GM19238 (cell line): ENCODE data around the gene CYP3A4.
"Not testable (repeated sequence)": the region's sequence is repeated elsewhere in the genome, so short reads cannot be mapped to it uniquely, and the experiment has no call there.

Experiments
- DNase-seq: peaks from one replicate; pipeline ENCODE4 v3.0.0; 2011; ENCODE audit warnings: low spot score; ENCODE audit not compliant: insufficient read length

Gene CYP3A4

DNA sequence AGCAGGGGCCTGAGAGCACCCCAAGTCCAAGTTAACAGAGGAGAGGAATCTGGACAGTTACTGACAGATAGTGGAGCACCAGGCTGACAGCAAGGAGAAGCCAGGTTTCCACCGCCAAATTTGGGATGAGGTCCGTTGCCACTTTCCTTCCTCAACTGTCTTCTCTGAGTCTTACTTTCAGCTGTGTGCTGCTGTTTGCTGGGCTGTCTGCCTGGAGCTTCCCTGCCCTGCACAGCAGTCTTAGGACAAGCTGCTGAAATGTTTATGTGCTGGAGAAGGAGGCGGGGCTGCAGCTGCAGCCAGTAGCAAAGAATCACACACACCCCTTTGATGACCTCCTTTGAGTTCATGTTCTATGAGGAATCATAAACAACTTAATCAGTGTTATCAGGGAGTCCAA, 31.6 kb downstream of the CYP3A4 start:
- no peak for DNase-seq

DNA sequence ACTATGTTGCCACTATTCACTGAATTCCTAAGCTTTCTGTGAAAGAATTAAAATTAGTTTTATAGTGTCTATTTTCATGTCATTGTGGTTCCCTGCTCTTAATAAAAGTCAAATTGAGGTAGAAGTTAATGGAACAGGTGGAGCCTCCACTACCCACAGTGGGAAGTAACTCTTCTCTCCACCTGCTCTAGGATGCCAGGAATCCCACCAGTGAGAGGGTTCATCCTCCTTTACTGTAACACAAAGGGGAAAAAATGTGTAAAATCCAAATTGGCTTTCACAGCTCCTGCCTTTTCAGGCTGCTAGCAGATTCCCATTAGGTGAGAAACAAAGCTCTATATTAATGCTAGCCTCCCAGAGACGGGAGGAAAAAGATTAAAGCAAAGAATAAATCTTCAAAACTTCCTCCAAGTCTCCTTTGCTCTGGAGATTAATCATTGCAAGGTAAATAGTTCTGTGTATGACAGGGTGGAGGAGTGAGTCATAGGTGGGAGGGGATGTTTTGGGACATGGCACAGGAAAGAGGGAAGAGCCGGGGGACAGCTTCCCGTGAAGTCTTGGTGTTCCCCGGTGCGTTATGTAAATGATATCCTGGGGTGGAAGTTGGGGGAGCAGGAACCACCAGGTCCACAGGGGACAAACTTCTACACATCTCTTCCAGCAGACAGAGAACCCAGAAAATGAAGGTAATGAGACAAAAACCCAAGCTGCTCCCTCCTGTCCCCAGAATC, 32.5 kb downstream of the CYP3A4 start:
- DNase-seq = not testable (repeated sequence)

DNA sequence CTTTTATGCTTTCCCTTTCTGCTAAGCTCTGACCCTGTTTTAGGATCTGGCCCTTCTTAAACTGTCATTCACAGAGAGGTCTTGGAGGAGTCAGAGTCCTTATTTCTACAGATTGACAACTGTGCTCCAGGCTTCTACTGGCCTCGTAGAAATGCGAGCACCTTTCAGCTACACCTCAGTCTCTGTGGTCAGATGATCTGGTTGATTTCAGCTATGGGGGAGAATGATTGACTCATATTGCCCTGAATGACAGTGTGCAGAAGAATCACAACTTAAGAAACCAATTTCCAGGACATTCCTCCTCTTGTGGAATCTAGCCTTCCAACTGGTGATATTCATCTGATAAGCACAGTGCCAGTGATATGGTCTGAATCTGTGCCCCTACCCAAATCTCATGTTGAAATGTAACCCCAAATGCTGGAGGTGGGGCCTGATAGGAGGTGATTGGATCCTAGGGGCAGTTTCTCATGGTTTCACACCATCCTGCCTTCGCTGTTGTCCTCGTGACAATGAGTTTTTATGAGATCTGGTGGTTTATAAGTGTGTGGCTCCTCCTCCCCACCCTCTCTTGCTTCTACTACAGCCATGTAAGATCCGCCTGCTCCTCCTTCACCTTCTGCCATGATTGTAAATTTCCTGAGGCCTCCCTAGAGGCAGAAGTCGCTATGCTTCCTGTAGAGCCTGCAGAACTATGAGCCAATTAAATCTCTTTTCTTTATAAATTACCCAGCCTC, 35.0 kb downstream of the CYP3A4 start:
- DNase-seq = no peak

DNA sequence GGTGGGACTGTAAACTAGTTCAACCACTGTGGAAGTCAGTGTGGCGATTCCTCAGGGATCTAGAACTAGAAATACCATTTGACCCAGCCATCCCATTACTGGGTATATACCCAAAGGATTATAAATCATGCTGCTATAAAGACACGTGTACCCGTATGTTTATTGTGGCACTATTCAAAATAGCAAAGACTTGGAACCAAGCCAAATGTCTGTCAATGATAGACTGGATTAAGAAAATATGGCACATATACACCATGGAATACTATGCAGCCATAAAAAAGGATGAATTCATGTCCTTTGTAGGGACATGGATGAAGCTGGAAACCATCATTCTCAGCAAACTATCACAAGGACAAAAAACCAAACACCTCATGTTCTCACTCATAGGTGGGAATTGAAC, 37.1 kb downstream of the CYP3A4 start:
- not testable (repeated sequence) for DNase-seq

GRCh38 chr7:99745395-99745794, 38.6 kb downstream of the CYP3A4 start:
- not testable (repeated sequence) for DNase-seq

DNA sequence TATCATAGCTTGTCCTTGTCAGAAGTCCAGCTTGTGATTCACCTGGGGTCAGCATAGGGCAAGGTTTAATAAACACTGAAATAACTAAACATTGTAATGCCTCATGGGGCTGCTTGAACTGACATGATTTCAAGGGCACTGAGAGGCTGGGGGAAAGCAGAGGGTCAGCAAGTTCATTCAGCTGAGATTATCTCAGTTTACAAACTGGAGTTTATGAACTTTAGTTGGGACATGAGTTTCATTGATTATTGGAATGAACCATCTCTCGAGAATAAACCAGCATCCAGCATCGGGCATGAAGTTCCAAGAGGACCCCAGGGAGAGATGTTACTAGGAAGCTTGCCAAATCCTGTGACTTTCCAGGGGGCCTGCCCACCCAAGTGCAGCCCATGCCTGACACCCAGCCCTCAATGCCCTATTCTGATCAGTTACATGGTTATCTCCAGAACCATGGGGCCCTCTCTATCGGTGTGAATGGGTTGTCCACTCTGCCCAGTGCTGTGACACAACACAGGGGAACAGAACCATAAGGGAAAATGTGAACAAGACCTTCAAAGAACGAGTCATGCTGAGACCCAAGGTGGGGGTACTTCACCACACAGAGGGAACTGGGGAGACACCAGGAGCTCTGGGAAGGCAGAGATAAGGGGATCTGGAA, 41.1 kb downstream of the CYP3A4 start:
- no peak for DNase-seq

DNA sequence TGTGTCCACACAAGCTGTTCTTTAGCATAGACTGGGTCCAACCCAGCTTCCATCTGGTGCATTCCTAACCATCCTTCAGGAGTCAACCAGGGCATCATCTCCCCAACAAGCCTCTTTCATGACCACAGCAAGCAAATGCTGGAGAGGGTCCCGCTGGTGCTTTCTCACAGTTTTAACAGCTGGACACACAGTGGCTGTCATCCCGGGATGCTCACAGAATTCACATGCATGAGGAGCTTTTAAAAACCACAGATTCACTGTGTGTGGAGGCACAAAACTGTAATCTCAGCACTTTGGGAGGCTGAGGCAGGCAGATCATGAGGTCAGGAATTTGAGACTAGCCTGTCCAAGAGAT, 42.6 kb downstream of the CYP3A4 start:
- no peak for DNase-seq

DNA sequence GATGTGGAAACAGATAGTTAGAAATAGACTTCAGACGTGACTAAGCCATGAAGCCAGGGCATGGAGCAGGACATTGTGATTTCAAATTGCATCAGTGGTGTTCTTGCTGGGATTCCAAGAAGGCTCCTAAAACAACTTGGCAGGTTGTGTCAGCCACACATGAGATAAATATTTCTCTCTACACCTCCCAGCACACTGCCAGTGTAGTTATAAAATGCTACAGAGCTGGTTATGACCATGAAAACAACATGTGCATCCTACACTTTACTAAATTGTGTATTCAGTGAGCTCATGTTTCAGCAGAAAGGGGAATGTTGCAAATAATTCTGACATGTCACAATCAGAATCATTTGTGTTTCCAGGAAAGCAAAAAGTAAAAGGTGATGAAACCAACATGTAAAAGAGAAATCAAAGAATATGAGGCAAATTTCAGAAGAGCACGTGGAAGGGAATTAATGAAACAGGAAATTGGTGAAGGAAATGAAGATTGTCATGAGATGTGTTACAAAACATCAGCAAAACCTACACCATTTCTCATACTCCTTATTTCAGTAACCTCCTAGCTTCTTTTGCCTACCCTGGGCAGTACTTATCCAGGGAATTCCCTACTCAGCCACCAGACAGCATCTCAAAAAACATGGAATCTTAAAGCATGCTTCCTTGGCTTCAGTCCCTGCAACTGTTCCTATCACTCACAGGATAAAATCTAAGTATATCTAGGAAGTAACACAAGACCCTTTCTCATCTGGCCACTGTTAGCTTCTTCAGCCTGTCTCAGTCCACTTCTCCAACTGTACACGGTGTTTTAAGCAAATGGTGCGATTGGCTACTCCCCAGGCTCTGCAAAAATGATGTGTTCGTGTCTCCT, 43.2 kb downstream of the CYP3A4 start:
- no peak for DNase-seq

DNA sequence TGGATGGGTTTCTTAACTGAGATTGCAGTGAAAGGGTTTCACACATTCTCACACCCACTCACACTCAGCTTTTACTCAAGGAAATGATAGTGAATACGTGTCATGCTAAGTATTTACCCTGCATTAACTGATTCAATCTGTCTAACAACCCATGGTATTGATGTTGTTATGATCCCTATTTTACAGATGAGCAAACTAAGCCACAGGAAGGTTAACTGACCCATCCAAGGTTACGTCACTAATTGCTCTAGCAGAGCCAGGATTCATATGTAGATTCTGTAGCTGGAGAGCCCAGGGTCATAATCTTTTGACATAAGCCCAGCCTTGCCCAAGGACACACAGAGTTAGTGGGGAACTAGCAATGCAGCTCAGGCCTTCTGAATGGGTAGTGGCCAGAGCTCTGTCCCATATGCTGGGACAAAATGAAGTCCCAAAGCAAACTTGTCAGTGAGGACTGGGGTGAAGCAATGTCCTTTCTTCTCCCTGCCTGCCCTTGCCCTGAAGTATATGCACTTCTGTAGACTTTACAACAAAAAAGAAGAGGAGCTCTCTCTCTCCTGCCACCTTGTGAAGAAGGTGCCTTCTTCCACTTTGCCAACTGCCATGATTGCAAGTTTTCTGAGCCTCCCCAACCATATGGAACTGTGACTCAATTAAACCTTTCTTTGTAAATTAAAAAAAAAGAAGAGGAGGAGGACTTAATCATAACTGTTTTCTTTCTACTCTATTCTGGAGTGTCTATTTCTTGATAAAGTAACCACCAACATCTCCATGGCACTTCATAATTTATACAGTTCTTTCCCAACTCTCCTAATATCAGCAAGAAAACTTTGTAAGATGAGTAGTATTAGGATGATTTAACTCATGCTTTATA, 44.0 kb downstream of the CYP3A4 start:
- DNase-seq = no peak

DNA sequence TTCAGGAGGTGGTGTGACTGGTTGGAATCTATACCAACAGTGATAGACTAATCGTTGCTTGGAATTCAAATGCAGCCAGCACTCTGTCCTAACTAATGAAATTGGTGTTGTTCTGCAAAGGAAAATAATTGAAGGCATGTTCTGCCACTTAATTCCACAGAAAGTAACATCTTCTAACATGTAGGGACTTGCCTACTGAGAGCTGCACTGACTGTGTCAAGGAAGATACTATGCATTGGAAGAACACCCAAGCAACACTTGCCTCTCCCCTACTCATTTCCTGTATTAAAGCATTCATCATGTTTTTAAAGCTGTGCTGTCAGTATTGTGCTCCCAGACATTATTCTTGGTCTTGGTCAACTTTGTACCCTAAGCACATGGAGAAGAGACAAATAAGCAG, 46.3 kb downstream of the CYP3A4 start:
- DNase-seq = no peak

DNA sequence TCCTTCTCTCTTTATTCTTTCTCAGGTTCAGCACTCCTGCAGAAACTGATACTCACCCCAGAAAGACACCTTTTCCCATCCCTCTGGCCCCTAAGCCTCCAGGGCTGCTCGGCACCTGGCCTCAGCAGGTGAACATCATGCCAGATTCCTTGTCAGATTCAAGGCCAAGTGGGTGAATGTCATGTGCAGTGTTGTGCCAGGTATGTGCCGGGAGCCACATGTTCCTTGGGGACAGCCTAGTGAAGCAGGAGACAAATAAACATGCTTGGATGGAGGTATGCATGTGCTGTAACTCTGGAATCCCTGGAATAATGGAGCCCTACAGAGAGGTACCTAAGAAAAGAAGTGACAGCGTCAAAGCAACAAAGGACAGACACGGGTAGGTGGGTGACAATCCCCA, 47.3 kb downstream of the CYP3A4 start:
- DNase-seq = not testable (repeated sequence)

- no peak for DNase-seq
These were observed 49.0 kb downstream of the CYP3A4 start, which contains the start of gene CYP3A7 for GRCh38 chr7:99734987-99735386. TSS of gene CYP3A7 (minus strand) at chr7:99735196. CDS start at chr7:99735093, 103 bp downstream.

DNA sequence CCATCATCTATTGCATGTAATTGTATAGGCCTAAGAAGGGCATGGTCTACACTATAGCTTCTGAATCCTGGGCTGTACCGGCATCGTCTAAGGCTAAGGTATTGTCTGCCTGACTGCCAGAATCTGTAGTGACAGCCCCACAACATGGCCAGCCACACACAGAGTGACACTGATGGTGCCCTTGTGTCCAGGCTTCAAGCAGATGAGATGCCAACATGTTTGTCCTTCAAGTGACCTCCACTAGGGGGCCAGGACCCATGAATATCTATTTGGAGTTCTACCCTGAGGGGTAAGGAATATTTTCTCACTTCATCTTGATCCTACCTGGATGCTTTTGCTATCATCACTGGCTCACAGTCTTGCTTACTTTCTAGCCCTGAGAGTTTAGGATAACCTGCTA, 50.5 kb downstream of the CYP3A4 start:
- DNase-seq = no peak

- no peak for DNase-seq
These were observed 51.0 kb downstream of the CYP3A4 start for GRCh38 chr7:99733003-99733402.

DNA sequence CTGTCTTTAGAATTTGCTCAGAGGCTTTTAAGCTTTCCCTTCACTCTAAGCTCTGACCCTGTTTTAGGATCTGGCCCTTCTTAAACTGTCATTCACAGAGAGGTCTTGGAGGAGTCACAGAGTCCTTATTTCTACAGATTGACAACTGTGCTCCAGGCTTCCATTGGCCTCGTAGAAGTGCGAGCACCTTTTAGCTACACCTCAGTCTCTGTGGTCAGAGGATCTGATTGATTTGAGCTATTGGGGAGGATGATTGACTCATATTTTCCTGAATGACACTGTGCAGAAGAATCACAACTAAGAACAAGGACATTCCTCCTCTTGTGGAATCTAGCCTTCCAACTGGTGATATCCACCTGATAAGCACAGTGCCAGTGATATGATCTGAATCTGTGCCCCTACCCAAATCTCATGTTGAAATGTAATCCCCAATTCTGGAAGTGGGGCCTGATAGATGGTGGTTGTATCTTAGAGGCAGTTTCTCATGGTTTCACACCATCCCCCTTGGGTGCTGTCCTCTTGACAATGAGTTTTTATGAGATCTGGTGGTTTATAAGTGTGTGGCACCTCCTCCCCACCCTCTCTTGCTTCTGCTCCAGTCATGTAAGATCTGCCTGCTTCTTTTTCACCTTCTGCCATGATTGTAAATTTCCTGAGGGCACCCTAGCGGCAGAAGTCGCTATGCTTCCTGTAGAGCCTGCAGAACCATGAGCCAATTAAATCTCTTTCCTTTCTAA, 52.2 kb downstream of the CYP3A4 start:
- DNase-seq = no peak

DNA sequence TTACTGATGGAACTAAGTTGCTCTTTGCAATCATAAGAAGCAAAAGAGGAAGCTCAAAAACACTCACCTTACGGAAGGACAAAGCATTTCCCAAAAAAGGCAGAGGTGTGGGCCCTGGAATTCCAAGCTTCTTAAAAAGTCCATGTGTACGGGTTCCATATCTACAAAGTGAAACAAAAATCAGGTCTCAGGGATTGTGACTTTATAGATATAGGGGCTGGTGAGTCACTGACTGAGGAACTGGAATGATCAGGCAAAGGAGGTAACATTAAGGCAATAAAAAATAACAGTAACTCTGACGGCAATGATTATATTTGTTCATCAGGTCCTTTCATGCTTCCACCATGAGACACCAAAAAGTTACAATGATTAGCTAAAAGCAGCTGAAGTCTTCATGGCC, 53.0 kb downstream of the CYP3A4 start:
- DNase-seq = no peak

GRCh38 chr7:99730238-99730810, 53.7 kb downstream of the CYP3A4 start:
- no peak for DNase-seq

DNA sequence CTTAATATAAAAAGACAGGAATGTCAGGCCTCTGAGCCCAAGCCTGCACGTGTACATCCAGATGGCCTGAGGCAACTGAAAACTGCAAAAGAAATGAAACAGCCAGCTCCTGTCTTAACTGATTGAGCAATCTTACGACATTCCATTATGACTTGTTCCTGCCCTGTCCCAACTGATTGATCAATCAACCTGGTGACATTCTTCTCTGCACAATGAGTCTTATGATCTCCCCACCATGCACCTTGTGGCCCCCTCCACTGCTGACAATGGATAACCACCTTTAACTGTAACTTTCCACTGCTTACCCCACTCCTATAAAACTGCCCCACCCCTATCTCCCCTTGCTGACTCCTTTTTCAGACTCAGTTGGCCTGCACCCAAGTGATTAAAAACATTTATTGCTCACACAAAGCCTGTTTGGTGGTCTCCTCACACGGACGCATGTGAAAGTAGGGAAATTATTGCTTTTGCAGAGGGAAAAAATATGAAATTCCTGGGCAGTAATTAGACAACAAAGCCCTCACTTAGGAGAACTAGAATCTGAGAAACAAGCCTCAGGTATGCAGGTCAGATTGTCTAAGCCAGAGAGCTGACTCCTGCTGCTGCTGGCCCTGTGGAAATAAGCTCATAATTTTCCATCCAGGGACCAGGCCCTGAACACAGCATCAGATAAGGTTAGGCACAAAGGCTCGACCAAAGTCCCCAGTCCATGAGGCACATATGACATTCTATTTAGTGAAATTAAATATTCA, 54.3 kb downstream of the CYP3A4 start:
- DNase-seq = no peak

DNA sequence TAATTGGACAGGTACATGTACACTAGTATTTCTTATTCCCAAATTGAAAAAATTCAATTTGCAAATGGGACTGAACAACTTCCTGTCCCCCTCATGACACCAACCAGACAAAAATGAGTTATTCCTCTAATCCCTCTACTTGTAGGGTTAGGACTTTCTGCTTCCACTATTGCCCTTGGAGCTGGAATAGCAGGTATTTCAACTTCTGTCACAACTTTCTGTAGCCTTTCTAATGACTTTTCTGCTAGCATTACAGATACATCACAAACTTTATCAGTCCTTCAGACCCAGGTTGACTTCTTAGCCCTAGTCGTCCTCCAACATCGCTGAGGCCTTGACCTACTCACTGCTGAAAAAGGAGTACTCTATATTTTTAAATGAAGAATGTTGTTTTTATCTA, 55.4 kb downstream of the CYP3A4 start:
- DNase-seq = no peak
